ENCODE results near the gene LRP2. TPM values are rescaled to one million over a fixed set of nuclear protein-coding genes. Genes with fewer than 3 reads are reported as not detected.

LRP2 gene
- total RNA-seq, 1 donor, result under 0.01 TPM

- peak; percentile 75 for DNase-seq (ENCODE audit: low read depth)
- no peak for TF ChIP-seq CTCF (IDR thresholded peaks at IDR 0.05; ENCODE audit: insufficient read depth, low read depth, low read length)
- no peak overlapping the region for H3K4me3 ChIP-seq (ENCODE audit: low read depth, low read length)
Measured at GRCh38 chr2:169095621-169096105, 266.7 kb downstream of the LRP2 start.

GRCh38 chr2:169094676-169095075 lies 267.7 kb downstream of the LRP2 start:
- TF ChIP-seq CTCF (IDR thresholded peaks at IDR 0.05; ENCODE audit: insufficient read depth, low read depth, low read length), result no peak
- H3K4me3 ChIP-seq (ENCODE audit: low read depth, low read length), result no peak overlapping the region
- DNase-seq (ENCODE audit: low read depth), result no peak

GRCh38 chr2:169093535-169093934 lies 268.8 kb downstream of the LRP2 start:
- no peak overlapping the region for H3K4me3 ChIP-seq (ENCODE audit: low read depth, low read length)
- TF ChIP-seq CTCF (IDR thresholded peaks at IDR 0.05; ENCODE audit: insufficient read depth, low read depth, low read length), result no peak
- no peak for DNase-seq (ENCODE audit: low read depth)

- H3K4me3 ChIP-seq (ENCODE audit: low read depth, low read length), result no peak overlapping the region
- DNase-seq (ENCODE audit: low read depth), result peak; percentile 75
- no peak for TF ChIP-seq CTCF (IDR thresholded peaks at IDR 0.05; ENCODE audit: insufficient read depth, low read depth, low read length)
Measured at GRCh38 chr2:169091761-169092519, 270.4 kb downstream of the LRP2 start.

- H3K4me3 ChIP-seq (ENCODE audit: low read depth, low read length), result no peak overlapping the region
- no peak for DNase-seq (ENCODE audit: low read depth)
- TF ChIP-seq CTCF (IDR thresholded peaks at IDR 0.05; ENCODE audit: insufficient read depth, low read depth, low read length), result no peak
Measured at GRCh38 chr2:169091256-169091655, 271.1 kb downstream of the LRP2 start.

GRCh38 chr2:169090133-169090820 lies 272.1 kb downstream of the LRP2 start:
- H3K4me3 ChIP-seq (ENCODE audit: low read depth, low read length), result no peak overlapping the region
- TF ChIP-seq CTCF (IDR thresholded peaks at IDR 0.05; ENCODE audit: insufficient read depth, low read depth, low read length), result no peak
- DNase-seq (ENCODE audit: low read depth), result no peak
